GM12872 (cell line): ENCODE measurements around the gene ADORA1.

Experiments used
- CTCF ChIP-seq: IDR thresholded peaks from 3 replicates; pipeline ENCODE4 v1.5.1; 2011; ENCODE audit warnings: low read depth, mild to moderate bottlenecking, low read length, moderate library complexity; ENCODE audit not compliant: insufficient read depth

Gene ADORA1

GRCh38 chr1:203146537-203146936 is 19.0 kb downstream of the ADORA1 start:
- TF ChIP-seq CTCF: no peak

GRCh38 chr1:203147376-203147775 is 19.9 kb downstream of the ADORA1 start:
- no peak for TF ChIP-seq CTCF

GRCh38 chr1:203148127-203148526 is 20.6 kb downstream of the ADORA1 start:
- TF ChIP-seq CTCF: peak; percentile 75

- no peak for TF ChIP-seq CTCF
These were observed 21.1 kb downstream of the ADORA1 start for GRCh38 chr1:203148579-203148978.

- TF ChIP-seq CTCF: no peak
These were observed 21.8 kb downstream of the ADORA1 start for GRCh38 chr1:203149188-203149840.

- TF ChIP-seq CTCF: no peak
These were observed 23.2 kb downstream of the ADORA1 start for GRCh38 chr1:203150511-203151297.

- TF ChIP-seq CTCF: no peak
These were observed 24.0 kb downstream of the ADORA1 start for GRCh38 chr1:203151362-203152157.
